ENCODE measurements around the gene GRAMD1B.

GRCh38 chr11:123521001-123521400, 90.9 kb downstream of the GRAMD1B start:
- TF ChIP-seq, protein P1, sequence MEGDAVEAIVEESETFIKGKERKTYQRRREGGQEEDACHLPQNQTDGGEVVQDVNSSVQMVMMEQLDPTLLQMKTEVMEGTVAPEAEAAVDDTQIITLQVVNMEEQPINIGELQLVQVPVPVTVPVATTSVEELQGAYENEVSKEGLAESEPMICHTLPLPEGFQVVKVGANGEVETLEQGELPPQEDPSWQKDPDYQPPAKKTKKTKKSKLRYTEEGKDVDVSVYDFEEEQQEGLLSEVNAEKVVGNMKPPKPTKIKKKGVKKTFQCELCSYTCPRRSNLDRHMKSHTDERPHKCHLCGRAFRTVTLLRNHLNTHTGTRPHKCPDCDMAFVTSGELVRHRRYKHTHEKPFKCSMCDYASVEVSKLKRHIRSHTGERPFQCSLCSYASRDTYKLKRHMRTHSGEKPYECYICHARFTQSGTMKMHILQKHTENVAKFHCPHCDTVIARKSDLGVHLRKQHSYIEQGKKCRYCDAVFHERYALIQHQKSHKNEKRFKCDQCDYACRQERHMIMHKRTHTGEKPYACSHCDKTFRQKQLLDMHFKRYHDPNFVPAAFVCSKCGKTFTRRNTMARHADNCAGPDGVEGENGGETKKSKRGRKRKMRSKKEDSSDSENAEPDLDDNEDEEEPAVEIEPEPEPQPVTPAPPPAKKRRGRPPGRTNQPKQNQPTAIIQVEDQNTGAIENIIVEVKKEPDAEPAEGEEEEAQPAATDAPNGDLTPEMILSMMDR (IDR thresholded peaks at IDR 0.05) = no peak
- TF ChIP-seq EZH2 (IDR thresholded peaks at IDR 0.05; ENCODE audit: borderline replicate concordance, insufficient read depth, low read depth, low read length, poor library complexity, severe bottlenecking) = no peak
